Measurements from ENCODE around the gene PRKN.

The PRKN gene

GRCh38 chr6:162421004-162421403, 306.6 kb downstream of the PRKN start:
- Histone ChIP-seq H3K27ac (ENCODE audit: extremely low read depth, low read depth, low read length) (no peak overlapping the region), H3K4me1 (ENCODE audit: control insufficient read depth, insufficient read depth, low read length) (no peaks in the 10 kb centered on the region), H3K4me3 (ENCODE audit: low read depth, low read length) (no peak overlapping the region), H3K36me3 (ENCODE audit: control insufficient read depth in 2 of 2, insufficient read depth in 1 of 2, low read length in 2 of 2) (no peaks in the 10 kb centered on the region), H3K9me3 (ENCODE audit: control insufficient read depth, insufficient read depth, low read depth, low read length) (no peaks in the 10 kb centered on the region)
- ChIA-PET CTCF (no interaction called here), POLR2A (no interaction called here)
- TF ChIP-seq, protein P1, sequence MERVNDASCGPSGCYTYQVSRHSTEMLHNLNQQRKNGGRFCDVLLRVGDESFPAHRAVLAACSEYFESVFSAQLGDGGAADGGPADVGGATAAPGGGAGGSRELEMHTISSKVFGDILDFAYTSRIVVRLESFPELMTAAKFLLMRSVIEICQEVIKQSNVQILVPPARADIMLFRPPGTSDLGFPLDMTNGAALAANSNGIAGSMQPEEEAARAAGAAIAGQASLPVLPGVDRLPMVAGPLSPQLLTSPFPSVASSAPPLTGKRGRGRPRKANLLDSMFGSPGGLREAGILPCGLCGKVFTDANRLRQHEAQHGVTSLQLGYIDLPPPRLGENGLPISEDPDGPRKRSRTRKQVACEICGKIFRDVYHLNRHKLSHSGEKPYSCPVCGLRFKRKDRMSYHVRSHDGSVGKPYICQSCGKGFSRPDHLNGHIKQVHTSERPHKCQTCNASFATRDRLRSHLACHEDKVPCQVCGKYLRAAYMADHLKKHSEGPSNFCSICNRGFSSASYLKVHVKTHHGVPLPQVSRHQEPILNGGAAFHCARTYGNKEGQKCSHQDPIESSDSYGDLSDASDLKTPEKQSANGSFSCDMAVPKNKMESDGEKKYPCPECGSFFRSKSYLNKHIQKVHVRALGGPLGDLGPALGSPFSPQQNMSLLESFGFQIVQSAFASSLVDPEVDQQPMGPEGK (tag by site-specific recombination; IDR thresholded peaks at IDR 0.05) = no peak
- TF ChIP-seq CTCF (tag by site-specific recombination; IDR thresholded peaks at IDR 0.05) (no peak), ZNF624 (tag by site-specific recombination; IDR thresholded peaks at IDR 0.05) (no peak)
- TF ChIP-seq, protein P2, sequence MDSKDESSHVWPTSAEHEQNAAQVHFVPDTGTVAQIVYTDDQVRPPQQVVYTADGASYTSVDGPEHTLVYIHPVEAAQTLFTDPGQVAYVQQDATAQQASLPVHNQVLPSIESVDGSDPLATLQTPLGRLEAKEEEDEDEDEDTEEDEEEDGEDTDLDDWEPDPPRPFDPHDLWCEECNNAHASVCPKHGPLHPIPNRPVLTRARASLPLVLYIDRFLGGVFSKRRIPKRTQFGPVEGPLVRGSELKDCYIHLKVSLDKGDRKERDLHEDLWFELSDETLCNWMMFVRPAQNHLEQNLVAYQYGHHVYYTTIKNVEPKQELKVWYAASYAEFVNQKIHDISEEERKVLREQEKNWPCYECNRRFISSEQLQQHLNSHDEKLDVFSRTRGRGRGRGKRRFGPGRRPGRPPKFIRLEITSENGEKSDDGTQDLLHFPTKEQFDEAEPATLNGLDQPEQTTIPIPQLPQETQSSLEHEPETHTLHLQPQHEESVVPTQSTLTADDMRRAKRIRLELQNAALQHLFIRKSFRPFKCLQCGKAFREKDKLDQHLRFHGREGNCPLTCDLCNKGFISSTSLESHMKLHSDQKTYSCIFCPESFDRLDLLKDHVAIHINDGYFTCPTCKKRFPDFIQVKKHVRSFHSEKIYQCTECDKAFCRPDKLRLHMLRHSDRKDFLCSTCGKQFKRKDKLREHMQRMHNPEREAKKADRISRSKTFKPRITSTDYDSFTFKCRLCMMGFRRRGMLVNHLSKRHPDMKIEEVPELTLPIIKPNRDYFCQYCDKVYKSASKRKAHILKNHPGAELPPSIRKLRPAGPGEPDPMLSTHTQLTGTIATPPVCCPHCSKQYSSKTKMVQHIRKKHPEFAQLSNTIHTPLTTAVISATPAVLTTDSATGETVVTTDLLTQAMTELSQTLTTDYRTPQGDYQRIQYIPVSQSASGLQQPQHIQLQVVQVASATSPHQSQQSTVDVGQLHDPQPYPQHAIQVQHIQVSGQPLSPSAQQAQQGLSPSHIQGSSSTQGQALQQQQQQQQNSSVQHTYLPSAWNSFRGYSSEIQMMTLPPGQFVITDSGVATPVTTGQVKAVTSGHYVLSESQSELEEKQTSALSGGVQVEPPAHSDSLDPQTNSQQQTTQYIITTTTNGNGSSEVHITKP (tag by site-specific recombination; IDR thresholded peaks at IDR 0.05) = no peak

- CTCF ChIA-PET = no interaction called here
- H3K4me1 ChIP-seq (ENCODE audit: control insufficient read depth, insufficient read depth, low read length) = no peaks in the 10 kb centered on the region
- POLR2A ChIA-PET = no interaction called here
- H3K9me3 ChIP-seq (ENCODE audit: control insufficient read depth, insufficient read depth, low read depth, low read length) = no peaks in the 10 kb centered on the region
- no peaks in the 10 kb centered on the region for H3K36me3 ChIP-seq (ENCODE audit: control insufficient read depth in 2 of 2, insufficient read depth in 1 of 2, low read length in 2 of 2)
- TF ChIP-seq ZNF394 (tag by site-specific recombination; IDR thresholded peaks at IDR 0.05; ENCODE audit: borderline replicate concordance) = no peak
- no peak overlapping the region for H3K27ac ChIP-seq (ENCODE audit: extremely low read depth, low read depth, low read length)
- no peak overlapping the region for H3K4me3 ChIP-seq (ENCODE audit: low read depth, low read length)
Observed at GRCh38 chr6:162416831-162417537, 310.6 kb downstream of the PRKN start.

DNA sequence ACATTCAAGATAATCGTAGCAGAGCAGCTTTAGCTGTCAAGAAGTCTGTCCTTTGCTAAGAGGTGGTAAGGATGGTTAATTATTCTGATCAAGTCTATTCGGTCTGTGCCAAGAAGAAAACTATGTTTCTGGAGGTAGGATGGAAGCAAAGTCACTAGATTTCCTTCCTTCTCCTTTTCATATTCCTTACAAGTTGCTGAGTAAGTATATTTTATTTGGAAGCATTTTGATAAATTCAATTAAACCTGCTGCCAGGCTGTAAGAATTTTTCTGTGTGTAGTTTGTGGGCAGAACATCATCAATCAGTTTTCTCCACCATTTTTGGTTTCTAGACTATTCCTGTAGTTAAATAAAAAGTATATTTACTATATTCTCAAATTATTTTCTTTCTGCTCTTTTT, 311.3 kb downstream of the PRKN start:
- Histone ChIP-seq H3K36me3 (ENCODE audit: control insufficient read depth in 2 of 2, insufficient read depth in 1 of 2, low read length in 2 of 2) (no peaks in the 10 kb centered on the region), H3K9me3 (ENCODE audit: control insufficient read depth, insufficient read depth, low read depth, low read length) (no peaks in the 10 kb centered on the region), H3K27ac (ENCODE audit: extremely low read depth, low read depth, low read length) (no peak overlapping the region), H3K4me3 (ENCODE audit: low read depth, low read length) (no peak overlapping the region), H3K4me1 (ENCODE audit: control insufficient read depth, insufficient read depth, low read length) (no peaks in the 10 kb centered on the region)
- ChIA-PET CTCF (no interaction called here), POLR2A (no interaction called here)
- TF ChIP-seq ZBTB7A (tag by site-specific recombination; IDR thresholded peaks at IDR 0.05; ENCODE audit: low read depth) (no peak), SCRT1 (tag by site-specific recombination; IDR thresholded peaks at IDR 0.05; ENCODE audit: borderline replicate concordance) (no peak), ZNF548 (tag by site-specific recombination; IDR thresholded peaks at IDR 0.05) (no peak), YY1 (tag by site-specific recombination; IDR thresholded peaks at IDR 0.05) (no peak)
